Measurements from ENCODE around the gene METAP1.
"Not testable (repeated sequence)": the region's sequence is repeated elsewhere in the genome, so short reads cannot be mapped to it uniquely, and the experiment has no call there.

Gene METAP1

GRCh38 chr4:99078931-99079624 lies 83.6 kb downstream of the METAP1 start:
- no peak for DNase-seq (ENCODE audit: extremely low read depth, low read depth)
- TF ChIP-seq, protein P1, sequence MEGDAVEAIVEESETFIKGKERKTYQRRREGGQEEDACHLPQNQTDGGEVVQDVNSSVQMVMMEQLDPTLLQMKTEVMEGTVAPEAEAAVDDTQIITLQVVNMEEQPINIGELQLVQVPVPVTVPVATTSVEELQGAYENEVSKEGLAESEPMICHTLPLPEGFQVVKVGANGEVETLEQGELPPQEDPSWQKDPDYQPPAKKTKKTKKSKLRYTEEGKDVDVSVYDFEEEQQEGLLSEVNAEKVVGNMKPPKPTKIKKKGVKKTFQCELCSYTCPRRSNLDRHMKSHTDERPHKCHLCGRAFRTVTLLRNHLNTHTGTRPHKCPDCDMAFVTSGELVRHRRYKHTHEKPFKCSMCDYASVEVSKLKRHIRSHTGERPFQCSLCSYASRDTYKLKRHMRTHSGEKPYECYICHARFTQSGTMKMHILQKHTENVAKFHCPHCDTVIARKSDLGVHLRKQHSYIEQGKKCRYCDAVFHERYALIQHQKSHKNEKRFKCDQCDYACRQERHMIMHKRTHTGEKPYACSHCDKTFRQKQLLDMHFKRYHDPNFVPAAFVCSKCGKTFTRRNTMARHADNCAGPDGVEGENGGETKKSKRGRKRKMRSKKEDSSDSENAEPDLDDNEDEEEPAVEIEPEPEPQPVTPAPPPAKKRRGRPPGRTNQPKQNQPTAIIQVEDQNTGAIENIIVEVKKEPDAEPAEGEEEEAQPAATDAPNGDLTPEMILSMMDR (IDR thresholded peaks at IDR 0.05; ENCODE audit: low read depth, low read length, missing control alignments): no peak
- H3K4me3 ChIP-seq (replicated peaks; ENCODE audit: low read depth, low read length): no peak overlapping the region

DNA sequence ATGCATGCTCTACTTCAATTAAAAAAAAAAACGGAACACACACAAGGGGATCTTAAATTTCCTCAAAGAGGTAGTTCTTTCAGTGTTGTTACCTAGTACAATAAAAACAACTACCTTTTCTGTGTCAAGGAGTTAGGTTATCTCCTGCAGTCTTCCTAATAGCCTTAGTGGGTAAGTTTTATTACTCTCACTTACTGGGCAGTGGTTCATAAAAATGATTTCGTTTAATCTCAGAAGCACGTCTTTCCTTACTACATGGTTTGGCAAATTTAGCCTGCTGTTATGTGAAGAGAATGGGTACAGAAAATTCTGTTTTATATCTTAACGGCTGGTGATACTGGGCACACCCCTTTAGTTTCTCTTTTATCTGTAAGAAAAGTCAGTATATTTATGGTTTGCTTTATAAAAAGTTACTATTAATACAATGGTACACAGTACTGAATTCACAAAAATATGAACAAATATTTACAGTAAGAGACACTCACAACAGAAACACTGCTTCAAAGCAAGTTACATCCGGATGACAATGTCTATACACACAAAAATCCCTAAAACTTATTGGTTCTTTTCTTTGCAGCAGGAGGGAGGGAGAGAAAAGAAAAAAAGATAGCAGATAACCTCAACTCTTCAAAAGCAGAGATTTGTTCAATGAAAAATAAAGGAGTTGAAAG lies 84.2 kb downstream of the METAP1 start:
- TF ChIP-seq, protein P1 (IDR thresholded peaks at IDR 0.05; ENCODE audit: low read depth, low read length, missing control alignments): no peak
- H3K4me3 ChIP-seq (replicated peaks; ENCODE audit: low read depth, low read length): no peak overlapping the region
- DNase-seq (ENCODE audit: extremely low read depth, low read depth): no peak

GRCh38 chr4:99080869-99081268 lies 85.3 kb downstream of the METAP1 start:
- not testable (repeated sequence) for DNase-seq (ENCODE audit: extremely low read depth, low read depth); H3K4me3 ChIP-seq (replicated peaks; ENCODE audit: low read depth, low read length)

- TF ChIP-seq, protein P1 (IDR thresholded peaks at IDR 0.05; ENCODE audit: low read depth, low read length, missing control alignments): no peak
- H3K4me3 ChIP-seq (replicated peaks; ENCODE audit: low read depth, low read length): no peak overlapping the region
- no peak for DNase-seq (ENCODE audit: extremely low read depth, low read depth)
Measured at GRCh38 chr4:99082192-99082591, 86.7 kb downstream of the METAP1 start.

- no peak for DNase-seq (ENCODE audit: extremely low read depth, low read depth)
- H3K4me3 ChIP-seq (replicated peaks; ENCODE audit: low read depth, low read length): no peak overlapping the region
- TF ChIP-seq, protein P1 (IDR thresholded peaks at IDR 0.05; ENCODE audit: low read depth, low read length, missing control alignments): no peak
Measured at GRCh38 chr4:99084595-99084994, 89.1 kb downstream of the METAP1 start.

DNA sequence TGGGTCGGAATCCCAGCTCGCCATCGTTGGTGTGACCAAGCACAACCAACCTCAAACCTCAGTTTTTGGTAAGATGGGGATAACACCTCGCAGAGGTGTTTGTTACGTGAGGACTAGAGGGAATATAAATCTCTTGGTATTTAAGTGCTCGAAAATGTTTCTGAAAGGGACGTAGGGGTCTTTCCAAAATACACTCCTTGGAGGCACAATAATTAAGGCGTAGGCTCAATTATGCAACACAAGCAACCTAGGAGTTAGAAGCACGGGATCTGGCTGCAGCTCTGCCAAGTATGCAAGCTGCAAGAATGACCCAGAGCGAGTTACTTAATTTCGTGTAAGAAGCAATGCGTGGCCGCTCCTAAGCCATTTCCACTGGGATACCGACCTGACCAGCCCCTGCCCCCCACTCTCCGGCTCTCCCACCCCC lies 92.5 kb downstream of the METAP1 start:
- DNase-seq (ENCODE audit: extremely low read depth, low read depth): no peak
- TF ChIP-seq, protein P1 (IDR thresholded peaks at IDR 0.05; ENCODE audit: low read depth, low read length, missing control alignments): no peak
- H3K4me3 ChIP-seq (replicated peaks; ENCODE audit: low read depth, low read length): peak overlapping the region; percentile 80

DNA sequence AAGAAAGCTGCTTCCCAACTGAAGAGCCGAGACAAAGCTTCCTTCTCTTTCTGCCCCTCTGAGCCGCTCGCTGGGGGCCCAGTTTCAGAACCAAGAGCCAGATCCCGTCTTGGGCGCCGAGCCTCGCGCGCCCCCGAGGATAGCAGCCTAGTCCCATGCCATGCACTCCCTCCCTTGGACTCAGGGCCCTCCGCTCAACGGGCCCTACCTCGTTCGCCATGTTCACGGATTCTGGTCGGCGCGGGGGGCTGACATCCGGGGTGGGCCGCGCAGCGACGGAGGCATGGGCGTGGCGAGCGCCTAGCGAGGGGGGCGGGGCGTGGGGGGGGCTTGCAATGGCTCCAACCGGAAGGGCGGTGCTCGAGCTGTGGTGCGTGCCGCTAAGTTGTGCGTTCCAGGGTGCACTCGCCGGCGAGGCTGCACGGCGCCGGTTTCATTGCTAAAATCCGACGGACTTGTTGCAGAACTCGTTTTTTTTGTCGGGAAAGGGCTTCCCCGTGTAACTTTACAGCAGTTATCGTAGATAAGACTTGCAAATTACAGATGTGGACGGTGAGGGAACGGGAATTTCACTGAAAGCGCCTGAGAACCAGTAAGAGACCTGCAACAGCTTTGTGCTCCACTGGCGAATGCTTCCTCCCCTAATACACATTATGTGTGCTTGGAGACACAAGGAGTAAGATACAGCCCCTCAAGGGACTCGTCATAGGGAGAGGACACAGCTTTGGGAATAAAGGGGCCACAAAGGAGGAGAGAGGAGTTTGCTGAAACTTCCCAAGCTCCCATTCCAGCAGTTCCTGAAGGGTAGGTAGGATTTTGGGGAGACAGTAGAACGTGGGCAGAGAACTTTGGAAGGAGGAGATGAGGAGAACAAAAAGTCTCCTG lies 93.2 kb downstream of the METAP1 start, which contains the start of gene ADH5:
TSS of gene ADH5 (minus strand) at position 308 of the 885 bp plus-strand sequence. CDS start at position 220, 88 bp downstream.
- peak within 1 kb of the TSS; percentile 80 for H3K4me3 ChIP-seq (replicated peaks; ENCODE audit: low read depth, low read length)
- TF ChIP-seq, protein P1 (IDR thresholded peaks at IDR 0.05; ENCODE audit: low read depth, low read length, missing control alignments): no peak
- DNase-seq (ENCODE audit: extremely low read depth, low read depth): peak; percentile 44
